K562 (cell line): ENCODE results near the gene PPP1R15A.

Experiments used
- BACH1 ChIP-seq: fragments of 200-800 bp; sonication (Bioruptor generic); IDR thresholded peaks from 2 replicates; pipeline ENCODE4 v1.6.1; 2016; ENCODE audit warnings: missing genetic modification characterization, missing compliant biosample characterization
- BRCA1 ChIP-seq, 2 experiments: fragments of 450-650 bp in 1 of 2; sonication (generic) in 1 of 2; formaldehyde crosslinking in 1 of 2; IDR thresholded peaks; 2 replicates each; pipeline versions ENCODE4 v1.5.0 to v1.6.1; 2017 to 2020; ENCODE audit warnings: mild to moderate bottlenecking in 1 of 2, missing genetic modification reagents in 1 of 2
- EZH2 ChIP-seq: IDR thresholded peaks from 2 replicates; pipeline ENCODE4 v1.6.1; 2012; ENCODE audit warnings: low read depth, mild to moderate bottlenecking, inconsistent platforms, low read length, borderline replicate concordance
- GABPA ChIP-seq: fragments of 200-800 bp; sonication (Bioruptor generic); conservative IDR thresholded peaks from 2 replicates; pipeline ENCODE4 v1.6.1; 2016; ENCODE audit warnings: low read depth, missing genetic modification characterization, missing compliant biosample characterization
- MXI1 ChIP-seq: IDR thresholded peaks from 2 replicates; pipeline ENCODE4 v1.6.1; 2011; ENCODE audit warnings: low read depth, mild to moderate bottlenecking, improper control_type of control experiment, low read length
- NR2C1 ChIP-seq, 2 experiments: fragments of 450-650 bp; IDR thresholded peaks; 2 replicates each; pipeline ENCODE4 v1.6.1; 2017; ENCODE audit warnings: mild to moderate bottlenecking in 2 of 2, antibody characterized with exemption in 1 of 2, inconsistent platforms in 1 of 2, missing compliant biosample characterization in 1 of 2, missing genetic modification characterization in 1 of 2
- SAP30 ChIP-seq: fragments of 200-600 bp; sonication (generic); IDR thresholded peaks from 2 replicates; pipeline ENCODE4 v1.6.1; 2012; ENCODE audit warnings: borderline replicate concordance, low read depth, mild to moderate bottlenecking, moderate library complexity, low read length, control low read depth, inconsistent platforms; ENCODE audit not compliant: insufficient read depth, poor library complexity, severe bottlenecking
- ZFP30 ChIP-seq: fragments of 250-450 bp; sonication (Bioruptor Pico); IDR thresholded peaks from 2 replicates; pipeline ENCODE4 v1.8.0; 2022; ENCODE audit warnings: moderate library complexity, mild to moderate bottlenecking, inconsistent platforms, borderline replicate concordance
- ZKSCAN1 ChIP-seq: fragments of 150-350 bp; IDR thresholded peaks from 2 replicates; pipeline ENCODE4 v1.6.1; 2016; ENCODE audit warnings: low read depth, low read length
- ZKSCAN8 ChIP-seq: fragments of 200-800 bp; sonication (Bioruptor generic); IDR thresholded peaks from 2 replicates; pipeline ENCODE4 v1.6.1; 2016; ENCODE audit warnings: missing genetic modification characterization, missing compliant biosample characterization
- TF ChIP-seq, protein P1 (sequence below): sonication (generic); formaldehyde crosslinking; IDR thresholded peaks from 2 replicates; pipeline ENCODE4 v1.8.1; 2023; ENCODE audit warnings: mild to moderate bottlenecking, missing genetic modification reagents
- TF ChIP-seq, protein P2 (sequence below): fragments of 450-650 bp; IDR thresholded peaks from 2 replicates; pipeline ENCODE4 v1.6.1; 2016; ENCODE audit warnings: missing biosample characterization, missing genetic modification characterization

DNA sequence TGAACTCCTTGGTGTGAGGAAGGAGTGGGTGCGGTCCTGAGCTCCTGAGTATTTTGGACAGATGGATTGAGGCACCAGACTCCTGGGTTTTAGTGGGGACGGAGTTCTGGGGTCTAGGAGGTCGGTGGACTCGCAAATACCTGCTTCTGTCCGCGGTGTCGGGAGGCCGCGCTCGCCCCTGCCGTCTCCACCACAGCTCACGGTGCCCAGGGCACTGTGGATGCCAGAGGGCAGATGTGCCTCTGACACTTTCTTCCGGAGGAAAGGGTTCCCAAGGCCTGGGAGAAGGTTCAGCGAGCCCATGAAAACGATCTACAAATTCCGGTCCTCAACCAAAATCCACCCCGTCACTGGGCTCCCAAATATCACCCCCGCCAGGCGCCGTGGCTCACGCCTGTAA, 23.0 kb downstream of the PPP1R15A start:
- TF ChIP-seq NR2C1 (IDR thresholded peaks at IDR 0.05): no peak
- TF ChIP-seq NR2C1 (tag; IDR thresholded peaks at IDR 0.05): no peak
- TF ChIP-seq, protein P1, sequence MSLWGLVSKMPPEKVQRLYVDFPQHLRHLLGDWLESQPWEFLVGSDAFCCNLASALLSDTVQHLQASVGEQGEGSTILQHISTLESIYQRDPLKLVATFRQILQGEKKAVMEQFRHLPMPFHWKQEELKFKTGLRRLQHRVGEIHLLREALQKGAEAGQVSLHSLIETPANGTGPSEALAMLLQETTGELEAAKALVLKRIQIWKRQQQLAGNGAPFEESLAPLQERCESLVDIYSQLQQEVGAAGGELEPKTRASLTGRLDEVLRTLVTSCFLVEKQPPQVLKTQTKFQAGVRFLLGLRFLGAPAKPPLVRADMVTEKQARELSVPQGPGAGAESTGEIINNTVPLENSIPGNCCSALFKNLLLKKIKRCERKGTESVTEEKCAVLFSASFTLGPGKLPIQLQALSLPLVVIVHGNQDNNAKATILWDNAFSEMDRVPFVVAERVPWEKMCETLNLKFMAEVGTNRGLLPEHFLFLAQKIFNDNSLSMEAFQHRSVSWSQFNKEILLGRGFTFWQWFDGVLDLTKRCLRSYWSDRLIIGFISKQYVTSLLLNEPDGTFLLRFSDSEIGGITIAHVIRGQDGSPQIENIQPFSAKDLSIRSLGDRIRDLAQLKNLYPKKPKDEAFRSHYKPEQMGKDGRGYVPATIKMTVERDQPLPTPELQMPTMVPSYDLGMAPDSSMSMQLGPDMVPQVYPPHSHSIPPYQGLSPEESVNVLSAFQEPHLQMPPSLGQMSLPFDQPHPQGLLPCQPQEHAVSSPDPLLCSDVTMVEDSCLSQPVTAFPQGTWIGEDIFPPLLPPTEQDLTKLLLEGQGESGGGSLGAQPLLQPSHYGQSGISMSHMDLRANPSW (CRISPR knock-in tag): no peak
- no peak for TF ChIP-seq ZFP30 (CRISPR knock-in tag)
- no peak for TF ChIP-seq SAP30
- TF ChIP-seq, protein P2, sequence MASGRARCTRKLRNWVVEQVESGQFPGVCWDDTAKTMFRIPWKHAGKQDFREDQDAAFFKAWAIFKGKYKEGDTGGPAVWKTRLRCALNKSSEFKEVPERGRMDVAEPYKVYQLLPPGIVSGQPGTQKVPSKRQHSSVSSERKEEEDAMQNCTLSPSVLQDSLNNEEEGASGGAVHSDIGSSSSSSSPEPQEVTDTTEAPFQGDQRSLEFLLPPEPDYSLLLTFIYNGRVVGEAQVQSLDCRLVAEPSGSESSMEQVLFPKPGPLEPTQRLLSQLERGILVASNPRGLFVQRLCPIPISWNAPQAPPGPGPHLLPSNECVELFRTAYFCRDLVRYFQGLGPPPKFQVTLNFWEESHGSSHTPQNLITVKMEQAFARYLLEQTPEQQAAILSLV (tag): no peak
- no peak for TF ChIP-seq EZH2
- no peak for TF ChIP-seq MXI1
- no peak for TF ChIP-seq BRCA1 (IDR thresholded peaks at IDR 0.05)
- no peak for TF ChIP-seq BRCA1 (CRISPR knock-in tag; IDR thresholded peaks at IDR 0.05)
- TF ChIP-seq GABPA: no peak
- TF ChIP-seq BACH1: no peak
- TF ChIP-seq ZKSCAN1: no peak
- TF ChIP-seq ZKSCAN8 (CRISPR knock-in tag): no peak
